NCI-H460 (cell line): Measurements from ENCODE around the gene LRRC55. TPM values are rescaled to one million over a fixed set of nuclear protein-coding genes. Genes with fewer than 3 reads are reported as not detected.
"Not testable (repeated sequence)": the region's sequence is repeated elsewhere in the genome, so short reads cannot be mapped to it uniquely, and the experiment has no call there.

ENCODE experiments used
- DNase-seq: peaks from one replicate; pipeline ENCODE4 v3.0.0-alpha.2; 2016; ENCODE audit warnings: low read depth; ENCODE audit errors: extremely low read depth
- total RNA-seq: library from RNA; depleted of rRNA; stranded (reverse); fragments of >200 nt; shearing (Covaris generic); gene quantifications from 2 replicates; pipeline ENCODE4 v1.2.3, GENCODE V29; 2014

The LRRC55 gene
- total RNA-seq, 1 experiment from 2014 or later: not detected

DNA sequence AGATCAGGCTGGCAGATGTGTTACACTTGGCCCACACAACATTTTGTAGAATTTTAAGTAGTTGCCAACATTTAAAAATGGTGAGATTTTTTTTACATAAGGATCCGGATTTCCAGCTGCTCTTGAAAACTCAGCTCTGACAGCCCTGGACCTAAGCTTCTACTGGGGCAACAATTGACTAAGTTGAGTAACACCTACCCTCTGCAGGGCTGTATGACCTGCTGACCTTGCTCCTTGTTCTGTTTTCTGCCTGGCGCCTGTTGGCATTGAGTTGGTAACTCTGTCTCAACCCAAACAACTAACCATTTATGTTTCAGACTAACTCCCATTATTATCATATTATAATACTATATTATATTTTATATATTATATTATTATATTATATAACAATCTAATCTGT lies 21.1 kb upstream of the LRRC55 start:
- no peak for DNase-seq

DNA sequence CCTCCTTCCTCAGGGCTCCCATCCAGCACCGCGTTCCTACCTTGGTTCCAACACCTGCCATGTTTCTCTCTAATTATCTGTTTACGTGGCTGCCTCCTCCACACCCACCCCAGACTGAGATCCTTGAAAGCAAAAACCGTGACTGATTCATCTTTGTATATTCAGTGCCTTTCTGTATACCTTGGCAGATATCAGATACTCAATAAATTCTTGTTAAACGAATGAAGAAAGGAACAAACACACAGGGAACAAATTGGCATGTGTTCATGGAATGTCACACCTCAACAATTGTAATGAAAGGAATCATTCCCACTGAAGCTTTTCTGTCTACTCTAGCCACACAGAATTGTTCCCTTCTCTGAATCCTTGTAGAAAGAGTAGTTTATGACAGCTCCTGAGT lies 20.4 kb upstream of the LRRC55 start:
- DNase-seq: no peak

DNA sequence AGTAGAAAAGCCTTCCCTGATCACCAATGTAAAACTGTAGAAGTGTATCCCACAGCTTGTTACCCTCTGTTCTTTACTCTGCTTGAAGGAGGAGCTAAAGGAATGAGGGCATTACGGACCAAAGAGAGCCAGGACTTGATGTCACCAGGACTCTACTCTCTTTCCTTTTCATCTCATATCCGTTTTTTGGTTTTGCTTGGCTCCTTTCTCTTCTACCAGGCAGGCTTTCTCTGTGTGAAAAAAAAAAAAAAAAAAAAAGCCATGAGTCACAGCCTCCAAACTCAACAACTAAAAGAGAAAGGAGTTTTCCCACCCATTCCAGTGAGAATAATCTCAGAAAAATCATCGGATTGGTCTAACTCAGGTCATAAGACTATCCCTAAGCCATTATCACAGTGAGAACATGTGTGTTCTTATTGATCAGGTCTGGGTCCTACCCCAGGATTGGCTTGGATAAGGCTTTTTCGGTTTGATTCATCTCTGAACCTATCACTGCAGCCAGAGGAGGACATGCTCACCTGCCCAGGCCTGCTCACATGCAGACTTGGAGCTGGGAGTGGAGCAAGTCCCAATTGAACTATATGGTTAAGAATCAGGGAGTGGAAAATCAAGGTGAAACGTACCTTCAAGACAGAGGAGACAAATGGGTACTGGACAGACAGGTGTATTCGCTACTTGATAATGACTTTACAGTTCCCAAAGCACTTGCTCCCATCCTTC lies 19.4 kb upstream of the LRRC55 start:
- DNase-seq: no peak

DNA sequence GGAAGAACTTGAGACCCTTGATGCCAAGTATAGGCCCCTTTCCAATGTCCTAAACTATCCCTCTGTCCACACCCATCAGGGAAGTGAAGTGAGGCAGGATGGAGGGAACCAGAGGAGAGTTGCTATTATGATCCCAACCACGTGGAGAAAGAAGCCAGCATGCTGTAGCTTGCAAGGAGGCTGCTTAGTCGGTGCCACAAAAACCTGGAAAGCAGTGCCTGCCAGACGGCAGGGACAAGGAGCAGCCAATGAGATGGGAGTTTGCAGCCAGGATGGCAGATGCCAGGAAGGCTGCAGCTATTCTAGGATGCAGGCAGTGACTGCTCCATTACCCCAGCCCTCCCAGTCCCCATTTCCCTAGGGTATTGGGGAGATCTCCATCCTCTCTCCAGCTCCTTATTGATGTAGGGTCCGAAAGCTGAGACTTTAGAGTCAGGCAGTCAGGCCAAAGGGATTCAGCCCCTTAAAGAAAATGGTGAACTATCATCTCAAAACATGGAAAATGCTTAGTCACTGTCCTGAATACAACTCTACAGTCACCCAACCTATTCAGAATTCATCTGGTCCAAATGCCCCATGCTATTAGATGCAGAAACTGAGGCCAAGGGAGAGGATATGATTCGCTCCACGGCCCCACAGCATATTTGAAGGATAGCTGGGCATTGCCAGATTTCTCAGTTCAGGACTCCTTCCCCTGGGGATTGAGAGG lies 18.4 kb upstream of the LRRC55 start:
- DNase-seq: no peak

DNA sequence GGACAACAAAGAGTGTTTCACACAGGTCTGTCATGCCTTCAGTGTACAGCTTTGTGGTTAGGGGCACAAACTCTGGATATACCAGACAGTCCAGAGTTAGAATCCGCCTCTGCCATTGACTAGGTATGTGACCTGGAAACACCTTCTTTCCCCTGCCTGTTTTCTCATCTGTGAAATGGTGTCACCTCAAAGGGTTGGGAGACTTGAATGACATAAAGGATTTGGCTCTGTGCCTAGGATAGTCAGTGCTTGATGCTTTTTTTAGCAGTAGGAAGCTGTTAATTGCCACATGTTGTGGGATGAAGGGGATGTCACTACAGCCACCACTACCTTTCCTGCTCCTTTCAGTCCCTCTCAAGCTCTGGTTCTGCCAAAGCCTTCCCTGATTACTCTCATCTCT lies 17.4 kb upstream of the LRRC55 start:
- DNase-seq: no peak

DNA sequence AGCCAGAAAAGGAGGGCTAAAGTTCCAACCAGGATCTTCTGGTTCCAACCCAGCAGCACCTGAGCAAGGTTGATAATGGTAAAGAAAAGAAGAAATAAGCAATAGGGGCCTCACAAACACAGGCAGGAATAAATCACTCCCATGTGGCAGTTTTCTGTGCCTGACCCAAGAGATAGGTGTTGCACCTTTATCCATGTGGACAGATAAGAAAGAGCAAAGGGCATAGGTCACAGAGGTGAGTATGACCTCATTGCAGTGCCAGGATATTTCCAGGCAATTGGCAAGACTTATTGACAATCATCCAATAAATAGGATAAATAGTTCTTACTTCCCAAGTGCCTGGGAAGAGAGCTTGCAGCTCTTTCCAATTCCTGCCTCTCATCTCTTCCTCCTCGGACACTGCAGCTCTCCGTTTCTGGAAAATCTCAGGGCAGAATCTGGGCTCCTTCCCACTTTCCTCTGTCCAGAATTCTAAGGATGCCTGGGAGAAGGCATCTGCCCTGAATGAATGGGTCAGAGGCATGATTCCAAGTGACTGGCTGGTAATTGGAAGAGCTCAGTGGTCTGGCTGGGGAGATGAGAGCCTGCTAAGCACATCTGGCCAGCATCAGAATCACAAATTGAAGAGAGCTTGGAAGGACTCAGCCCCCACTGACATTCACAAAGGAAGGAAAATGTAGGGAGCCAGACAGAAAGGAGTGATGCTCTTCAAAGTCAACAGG lies 14.5 kb upstream of the LRRC55 start:
- no peak for DNase-seq

DNA sequence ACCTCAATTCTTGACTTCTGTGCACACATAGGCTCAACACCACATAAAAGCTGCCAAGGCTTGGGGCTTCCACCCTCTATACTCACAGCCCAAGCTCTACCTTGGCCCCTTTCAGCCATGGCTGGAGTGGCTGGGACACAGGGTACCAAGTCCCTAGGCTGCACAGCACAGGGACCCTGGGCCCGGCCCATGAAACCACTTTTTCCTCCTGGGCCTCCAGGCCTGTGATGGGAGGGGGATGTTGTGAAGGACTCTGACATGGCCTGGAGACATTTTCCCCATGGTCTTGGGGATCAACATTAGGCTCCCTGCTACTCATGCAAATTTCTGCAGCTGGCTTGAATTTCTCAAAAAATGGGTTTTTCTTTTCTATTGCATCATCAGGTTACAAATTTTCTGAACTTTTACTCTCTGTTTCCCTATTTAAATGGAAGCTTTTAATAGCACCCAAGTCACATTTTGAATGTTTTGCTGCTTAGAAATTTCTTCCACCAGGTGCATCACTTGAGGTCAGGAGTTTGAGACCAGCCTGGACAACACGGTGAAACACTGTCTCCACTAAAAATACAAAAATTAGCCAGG lies 11.9 kb upstream of the LRRC55 start:
- DNase-seq: not testable (repeated sequence)

DNA sequence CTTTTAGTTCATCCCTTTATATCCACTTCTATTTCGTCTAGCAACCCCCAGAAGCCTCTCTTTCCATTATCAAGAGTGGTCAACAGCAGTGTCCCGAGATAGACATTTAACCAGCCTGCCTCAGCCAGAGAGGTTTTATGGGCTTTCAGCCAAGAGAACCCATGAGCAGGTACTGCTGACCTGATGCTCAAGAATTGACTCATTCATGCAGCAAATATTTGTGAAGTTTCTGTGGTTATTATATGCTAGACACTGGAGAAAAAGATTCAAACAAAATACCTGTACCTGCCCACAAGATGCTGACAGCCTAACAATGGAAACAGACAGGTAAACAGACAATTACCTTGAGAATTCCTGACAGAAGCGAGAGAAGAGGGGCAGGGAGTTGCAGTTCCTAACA lies 9.7 kb upstream of the LRRC55 start:
- DNase-seq: no peak

DNA sequence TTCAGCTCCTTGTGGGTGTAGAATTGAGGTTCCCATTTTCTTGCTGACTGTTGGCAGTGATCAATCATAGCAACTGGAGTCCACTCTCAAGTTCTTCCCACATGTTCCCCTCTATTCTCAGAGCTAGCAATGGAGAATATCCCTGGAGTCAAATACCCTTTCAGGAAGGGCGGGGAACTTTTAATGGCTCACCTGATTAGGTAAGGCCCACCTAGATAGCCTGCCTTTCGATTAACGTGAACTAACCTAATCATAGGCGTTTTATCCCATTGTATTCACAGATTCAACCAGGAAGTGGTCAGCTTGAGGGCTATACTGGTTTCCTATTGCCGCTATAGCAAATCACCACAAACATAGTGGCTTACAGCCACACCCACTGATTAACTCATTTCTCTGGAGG lies 7.1 kb upstream of the LRRC55 start:
- no peak for DNase-seq

DNA sequence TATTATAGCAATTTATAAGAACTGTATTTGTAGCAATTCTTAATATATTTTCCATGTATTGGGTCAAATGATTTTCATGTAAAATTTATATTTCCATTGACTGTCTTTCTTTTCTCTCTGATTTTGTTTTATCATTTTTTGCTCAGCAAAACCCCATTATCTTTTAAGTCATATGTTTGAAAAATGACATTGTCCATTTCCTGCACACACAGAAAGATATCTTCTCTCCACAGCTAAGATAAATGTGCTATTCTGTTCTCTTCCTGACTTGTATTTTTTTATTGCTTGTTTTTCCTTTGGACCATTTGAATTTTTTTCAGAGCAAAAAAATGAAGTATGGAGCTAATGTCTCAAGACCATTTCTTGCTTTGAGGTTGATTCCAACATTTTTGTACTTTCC lies 6.3 kb upstream of the LRRC55 start:
- no peak for DNase-seq

DNA sequence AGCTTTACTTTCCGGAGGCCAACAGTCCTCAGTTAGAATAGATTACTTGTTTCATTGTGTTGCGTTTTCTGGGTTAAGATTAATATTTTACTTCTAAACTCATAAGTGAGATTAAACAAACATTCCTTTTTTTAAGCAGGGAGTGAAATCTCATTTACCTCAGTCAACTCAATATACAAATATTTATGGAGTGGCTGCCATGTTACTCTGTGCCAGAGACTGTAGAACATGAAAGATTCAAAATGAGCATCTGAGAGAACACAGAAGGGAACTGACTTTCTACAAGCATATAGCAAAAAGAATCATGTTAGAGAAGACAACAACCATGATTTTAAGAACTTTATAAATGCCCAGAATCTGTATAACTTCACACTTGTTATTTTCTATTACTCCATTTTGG lies 3.4 kb upstream of the LRRC55 start:
- DNase-seq: no peak

DNA sequence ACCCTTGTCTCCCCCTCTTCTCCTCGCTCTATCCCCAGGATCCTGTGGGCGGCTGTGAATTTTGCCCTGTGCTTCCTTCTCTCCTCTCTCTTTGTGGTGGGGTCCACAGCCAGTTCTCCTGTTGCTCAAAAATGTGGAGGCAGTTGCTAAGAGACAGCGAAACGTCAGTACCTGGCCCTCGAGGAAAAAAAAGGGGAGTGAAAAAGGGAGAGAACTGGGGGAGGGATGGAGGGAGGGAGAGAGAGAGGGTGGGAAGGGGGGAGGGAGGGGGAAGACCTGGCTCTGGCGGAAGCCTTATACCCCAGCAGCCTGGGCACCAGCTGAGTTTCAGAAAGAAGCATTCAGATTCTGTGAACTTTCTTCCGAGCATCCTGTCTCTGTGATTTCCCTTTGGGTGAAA lies 2.1 kb upstream of the LRRC55 start:
- DNase-seq: no peak

DNA sequence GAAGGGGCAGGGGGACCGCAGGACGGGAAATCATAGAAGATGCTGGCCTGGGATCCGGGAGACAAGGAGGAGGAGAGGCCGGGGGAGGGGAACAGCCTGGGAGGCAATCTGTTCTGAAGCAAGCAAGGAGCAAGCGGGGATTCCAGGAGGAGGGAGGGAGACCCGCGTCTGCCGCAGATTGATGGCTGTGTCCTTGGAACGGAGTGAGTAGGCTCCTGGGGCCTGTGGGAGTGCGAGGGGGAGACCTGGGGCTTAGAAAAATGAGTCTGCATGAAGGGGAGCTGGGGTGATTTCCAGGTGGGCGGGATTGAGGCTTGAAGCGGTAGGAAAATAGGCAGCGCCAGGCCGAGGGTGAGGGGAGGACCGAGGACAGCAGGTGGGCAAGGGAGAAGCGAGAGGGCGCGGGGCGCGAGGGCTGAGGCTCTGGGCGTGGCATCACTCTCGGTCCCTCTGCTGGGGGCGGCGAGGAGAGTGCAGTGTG lies 1.6 kb upstream of the LRRC55 start:
- DNase-seq: no peak

DNA sequence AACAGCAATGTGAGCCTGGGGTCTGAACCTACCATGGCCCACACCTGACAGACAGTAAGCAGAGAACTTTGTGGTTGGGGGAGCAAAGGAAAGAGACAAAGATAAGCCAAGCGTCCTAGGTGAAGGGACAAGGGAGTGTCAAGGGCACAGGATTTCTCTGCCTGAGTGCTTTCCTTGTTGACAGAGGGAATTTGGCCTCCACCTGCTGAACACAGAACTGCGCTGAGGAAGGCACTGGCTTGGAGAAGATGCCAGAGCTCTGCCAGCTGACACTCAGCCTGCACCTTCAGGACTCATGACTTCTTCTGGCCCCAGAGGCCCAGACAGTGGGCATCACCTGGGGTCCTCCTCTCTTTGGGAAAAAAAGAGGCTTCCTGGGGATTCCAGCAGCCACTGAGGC lies 789 bp upstream of the LRRC55 start:
- no peak for DNase-seq

DNA sequence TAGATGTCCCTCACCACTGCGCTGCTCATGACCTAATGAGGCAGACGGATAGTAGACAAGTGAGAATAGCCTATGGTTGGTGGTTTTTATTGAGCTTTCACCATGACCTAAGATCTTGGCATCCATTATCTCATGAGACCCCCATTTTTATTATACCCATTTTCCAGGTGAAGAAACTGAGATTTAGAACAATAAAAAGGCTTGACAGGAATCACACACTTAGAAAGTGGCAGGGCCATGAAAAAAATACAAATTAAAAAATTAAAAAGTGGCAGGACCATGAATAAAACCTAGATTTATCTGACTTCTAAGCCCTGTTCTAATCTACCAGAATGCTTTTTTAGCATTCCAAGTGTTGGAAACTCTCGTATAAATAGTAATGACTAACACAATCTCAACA lies 1.1 kb downstream of the LRRC55 start:
- no peak for DNase-seq

DNA sequence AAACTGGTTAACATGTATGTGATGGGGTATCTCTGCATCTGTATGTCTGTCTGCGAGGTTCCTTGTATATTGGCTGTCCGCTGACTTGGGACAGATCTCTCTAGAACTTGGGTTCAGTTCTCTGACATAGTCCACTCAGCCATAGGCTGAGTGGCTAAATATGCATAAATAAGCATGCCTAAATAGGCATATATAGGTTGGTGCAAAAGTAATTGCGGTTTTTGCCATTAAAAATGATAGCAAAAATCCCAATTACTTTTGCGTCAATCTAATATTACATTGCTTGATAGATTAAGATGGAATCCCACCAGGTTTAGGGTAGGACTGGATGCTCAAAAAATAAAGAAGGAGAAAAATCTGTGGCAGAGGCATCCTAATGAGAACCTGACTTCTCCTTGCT lies 8.8 kb downstream of the LRRC55 start:
- no peak for DNase-seq

DNA sequence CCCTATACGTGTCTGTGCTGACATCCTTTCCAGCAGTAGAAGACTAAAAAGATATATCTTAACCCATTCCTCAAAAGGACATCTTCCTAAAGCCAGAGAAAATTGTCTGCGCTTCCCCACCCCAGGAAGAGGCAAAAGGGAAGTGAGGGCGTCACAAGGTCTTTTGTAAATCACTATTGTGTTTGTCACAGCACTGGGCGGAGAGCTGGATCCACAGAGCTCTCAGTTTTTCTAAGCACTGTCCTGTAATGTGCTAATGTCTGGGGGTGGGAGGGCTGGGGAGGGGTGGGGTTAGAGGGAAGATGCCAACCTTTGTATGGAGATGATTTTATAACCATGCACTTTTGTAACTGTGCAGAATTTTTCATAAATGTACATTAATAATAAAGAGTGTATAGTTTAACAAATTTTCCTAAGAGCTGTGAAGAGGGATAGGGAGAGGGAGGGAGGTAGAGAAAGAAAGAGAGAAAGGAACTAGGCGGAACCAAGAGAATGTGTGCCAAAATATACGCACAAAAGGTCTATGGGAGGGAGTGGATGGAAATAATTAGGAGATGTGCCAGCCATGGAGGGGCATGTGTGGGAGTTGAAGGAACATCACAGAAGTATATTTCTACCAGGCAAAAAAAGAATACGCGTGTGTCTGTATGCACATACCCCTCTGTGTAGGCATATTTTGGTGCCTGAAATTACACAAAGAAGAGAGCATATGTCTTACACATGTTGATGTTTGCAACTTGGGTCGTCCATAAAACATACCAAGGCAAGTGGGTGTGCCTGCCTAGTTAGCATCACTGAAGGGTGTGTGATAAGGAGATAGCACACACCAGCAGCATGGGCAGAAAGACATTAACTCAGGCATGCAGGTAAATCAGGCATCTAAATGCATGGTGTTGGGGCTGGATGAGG lies 9.8 kb downstream of the LRRC55 start:
- no peak for DNase-seq

DNA sequence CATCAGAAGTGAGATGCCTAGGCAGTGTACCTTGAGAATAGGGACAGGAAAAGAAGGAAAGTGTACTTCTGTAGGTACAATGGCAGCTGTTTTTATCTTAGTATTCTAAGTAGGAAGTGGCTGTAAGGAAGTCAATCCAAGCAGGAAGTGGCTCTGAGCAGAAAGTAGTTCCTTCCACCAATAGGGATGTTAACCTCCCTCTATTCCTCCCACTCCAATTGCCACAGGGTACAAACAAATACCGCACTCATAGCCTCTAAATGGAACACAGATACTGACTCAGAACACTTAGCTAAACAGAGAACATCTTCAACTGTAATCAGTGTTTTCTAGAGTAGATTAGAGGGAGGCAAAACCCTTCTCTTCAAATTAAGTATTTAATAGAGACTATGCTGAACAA lies 10.6 kb downstream of the LRRC55 start:
- DNase-seq: no peak

DNA sequence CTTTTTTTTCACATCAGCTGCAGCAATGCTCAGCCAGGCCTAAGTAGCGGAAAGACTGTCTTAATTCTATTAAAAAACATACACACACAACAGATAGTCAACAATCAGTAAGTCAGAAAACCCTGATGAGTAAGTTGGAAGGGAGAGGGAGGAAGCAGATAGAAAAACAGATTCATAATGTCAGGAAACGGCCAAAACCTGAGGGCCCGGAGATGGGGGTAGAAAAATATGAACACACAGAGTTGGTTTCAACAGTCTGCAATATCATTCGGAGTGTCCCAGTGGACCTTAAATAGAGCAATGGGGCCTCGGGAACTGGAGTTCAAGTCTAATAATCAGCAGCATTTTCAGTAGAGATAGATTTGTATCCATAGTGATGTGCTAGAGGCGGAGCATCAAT lies 14.8 kb downstream of the LRRC55 start:
- no peak for DNase-seq

DNA sequence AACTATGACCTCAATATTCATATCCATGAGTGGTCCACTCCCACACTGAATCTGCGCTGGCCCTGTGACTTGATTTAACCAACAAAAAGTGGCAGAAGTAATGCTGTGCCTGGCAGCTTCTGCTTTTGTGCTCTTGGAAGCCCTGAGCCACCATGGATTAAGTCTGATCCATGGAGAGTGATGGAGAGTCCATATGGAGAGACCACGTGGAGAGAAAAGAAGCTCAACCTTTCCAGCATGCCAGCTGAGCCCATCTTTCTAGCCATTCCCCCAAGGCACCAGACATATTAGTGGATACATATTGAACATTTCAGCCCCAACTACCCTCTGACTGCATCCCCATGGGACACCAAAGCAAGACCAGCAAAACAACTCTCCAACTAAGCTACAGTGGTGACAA lies 16.0 kb downstream of the LRRC55 start:
- no peak for DNase-seq
